Dermis blood vessel endothelial cell (primary cell): ENCODE results near the gene KAT2B. TPM values are rescaled to one million over a fixed set of nuclear protein-coding genes. Genes with fewer than 3 reads are reported as not detected.
"Not testable (repeated sequence)": the region's sequence is repeated elsewhere in the genome, so short reads cannot be mapped to it uniquely, and the experiment has no call there.

Experiments used
- DNase-seq: peaks from one replicate; pipeline ENCODE4 v3.0.0; 2010
- total RNA-seq: library from RNA; depleted of rRNA; stranded (reverse); fragments of >200 nt; gene quantifications from 2 replicates; pipeline ENCODE4 v1.2.3, GENCODE V29; 2014

KAT2B gene
- total RNA-seq, 1 donor from 2014 or later: 18.7 TPM

DNA sequence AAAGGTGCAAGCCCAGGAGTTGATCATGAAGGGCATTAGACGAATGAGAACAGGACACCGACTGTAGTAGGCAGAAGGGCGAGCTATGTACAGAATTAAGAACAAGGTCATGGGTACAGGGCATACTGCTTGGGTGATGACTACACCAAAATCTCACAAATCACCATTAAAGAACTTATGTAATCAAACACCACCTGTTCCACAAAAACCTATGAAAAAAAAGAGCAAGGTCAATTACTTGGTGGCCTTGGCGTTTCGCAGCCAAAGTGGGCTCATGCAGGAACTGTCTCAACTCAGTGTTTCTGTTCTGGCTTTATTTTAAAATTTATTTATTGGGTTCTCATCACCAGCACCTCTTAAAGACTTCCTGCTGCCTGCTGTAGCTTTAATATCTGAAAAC lies 2.1 kb downstream of the KAT2B start:
- no peak for DNase-seq

DNA sequence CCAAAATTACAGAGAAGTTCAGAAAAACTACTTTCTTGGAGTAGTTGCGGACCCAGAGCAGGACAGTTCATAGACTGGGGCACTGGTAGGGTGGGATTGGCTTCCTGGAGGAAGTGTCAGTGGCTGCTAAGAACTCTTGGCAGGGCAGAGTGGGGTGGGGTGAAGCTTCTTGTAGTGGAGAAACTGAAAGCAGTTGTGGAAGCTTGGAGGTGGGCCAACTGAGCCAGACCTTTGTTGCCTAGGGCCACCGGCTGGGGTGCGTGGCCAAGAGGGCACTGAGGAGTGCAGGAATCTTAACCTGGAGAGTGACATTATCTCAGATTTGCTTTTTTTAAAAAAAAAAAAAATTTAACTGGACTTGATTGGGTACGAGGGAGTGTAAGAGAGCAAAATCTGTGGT lies 3.1 kb downstream of the KAT2B start:
- DNase-seq: peak; percentile 72

DNA sequence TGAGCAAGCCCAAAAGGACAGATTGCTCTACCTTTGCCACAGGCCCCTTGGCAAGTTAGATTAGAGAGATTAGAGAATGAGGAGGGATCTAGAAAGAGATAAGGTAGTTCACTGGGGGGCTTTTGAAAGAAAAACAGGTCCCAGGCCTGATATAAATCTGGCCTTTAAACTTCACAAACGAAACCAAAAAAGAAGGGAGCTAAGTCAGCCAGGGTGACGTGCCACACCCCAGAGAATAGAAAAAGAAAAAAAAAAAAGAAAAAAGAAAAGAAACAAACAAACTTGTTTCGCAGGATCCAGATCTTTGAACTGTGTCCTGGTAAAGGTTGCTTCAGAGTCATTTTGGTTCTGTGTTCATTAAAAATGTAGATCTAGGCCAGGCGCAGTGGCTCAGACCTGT lies 3.6 kb downstream of the KAT2B start:
- DNase-seq: no peak

DNA sequence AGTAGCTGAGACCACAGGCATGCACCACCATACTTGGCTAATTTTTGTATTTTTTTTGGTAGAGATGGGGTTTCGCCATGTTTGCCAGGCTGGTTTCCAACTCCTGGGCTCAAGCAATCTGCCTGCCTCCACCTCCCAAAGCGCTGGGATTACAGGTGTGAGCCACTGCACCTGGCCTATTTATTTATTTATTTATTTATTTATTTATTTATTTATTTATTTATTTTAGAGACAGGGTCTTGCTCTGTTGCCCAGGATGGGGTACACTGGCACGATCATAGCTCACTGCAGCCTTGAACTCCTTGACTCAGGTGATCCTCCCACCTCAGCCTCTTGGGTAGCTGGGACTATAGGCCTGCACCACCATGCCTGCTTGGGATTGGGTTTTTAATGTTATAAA lies 4.9 kb downstream of the KAT2B start:
- DNase-seq: not testable (repeated sequence)

DNA sequence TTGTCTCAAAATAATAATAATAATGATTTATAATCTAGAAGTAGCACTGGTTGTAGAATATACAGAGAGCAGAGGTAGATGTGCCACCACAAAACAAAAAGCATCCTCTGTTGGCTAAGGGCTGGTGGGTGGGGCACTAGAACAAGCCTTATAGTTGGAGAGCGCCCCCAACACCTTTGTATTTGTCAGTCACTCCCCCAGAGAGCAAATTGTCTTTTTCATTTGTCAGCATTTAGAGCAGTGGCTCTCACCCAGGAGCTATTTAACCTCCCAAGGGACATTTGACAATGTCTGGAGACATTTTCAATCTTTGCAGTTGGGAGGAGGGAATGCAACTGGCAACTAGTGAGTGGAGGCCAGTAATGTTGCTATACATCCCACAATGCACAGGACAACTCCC lies 6.3 kb downstream of the KAT2B start:
- DNase-seq: no peak

DNA sequence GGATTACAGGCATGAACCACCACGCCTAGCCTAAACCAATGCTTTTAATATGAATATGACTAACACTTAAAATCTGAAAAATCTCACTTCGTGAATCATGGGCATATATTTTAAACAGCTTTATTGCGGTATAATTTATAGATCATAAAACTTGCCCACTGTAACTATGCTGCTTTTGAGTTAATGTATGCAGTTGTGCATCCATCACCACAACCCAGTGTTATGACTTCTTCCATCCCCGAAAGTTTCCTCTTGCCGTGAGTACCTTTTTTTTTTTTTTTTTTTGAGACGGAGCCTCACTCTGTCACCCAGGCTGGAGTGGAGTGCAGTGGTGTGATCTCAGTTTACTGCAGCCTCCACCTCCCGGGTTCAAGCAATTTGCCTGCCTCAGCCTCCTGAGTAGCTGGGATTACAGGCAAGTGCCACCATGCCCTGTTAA lies 7.1 kb downstream of the KAT2B start:
- DNase-seq: no peak

DNA sequence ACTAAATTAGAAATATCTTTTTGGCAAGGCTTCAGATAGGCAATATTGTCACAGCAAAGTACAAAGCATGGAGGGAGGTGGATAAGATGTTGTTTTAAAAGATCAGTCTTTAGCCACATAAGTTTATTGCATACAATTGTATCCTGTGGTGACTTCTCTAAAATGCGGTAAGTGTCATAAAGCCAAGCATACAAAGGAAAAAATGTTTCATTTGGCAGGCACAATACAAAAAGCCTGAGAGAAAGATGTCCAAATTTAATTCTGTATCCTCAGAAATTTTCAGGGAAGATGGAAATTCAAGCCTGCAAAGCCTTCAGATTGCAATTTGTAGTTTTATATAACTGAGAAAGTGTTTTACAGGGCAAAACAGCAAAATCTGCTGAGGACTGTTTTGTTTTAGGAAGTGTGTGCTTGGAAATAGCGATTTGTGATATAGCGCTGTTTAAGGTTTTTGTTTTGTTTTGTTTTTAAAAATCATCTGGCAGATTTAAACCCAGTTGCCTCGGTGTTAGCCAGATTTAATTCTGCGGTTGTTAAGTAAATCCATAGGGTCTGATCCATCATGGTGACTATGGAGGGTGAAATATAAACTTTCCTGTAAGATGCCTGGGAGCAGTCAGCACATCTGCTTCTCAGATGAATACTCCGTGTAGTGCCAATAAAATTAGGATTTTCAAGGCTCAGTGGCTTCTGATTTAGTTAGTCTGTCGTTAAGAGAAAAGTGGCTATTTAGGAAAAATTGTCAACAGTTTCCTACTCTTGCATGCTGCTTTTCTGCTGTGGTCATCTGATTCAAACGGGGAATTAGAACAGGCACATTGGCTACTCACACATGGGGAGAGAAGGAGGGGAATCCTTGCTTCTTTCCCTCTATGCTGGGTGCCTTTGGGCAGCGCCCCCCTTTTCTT lies 8.0 kb downstream of the KAT2B start:
- no peak for DNase-seq

DNA sequence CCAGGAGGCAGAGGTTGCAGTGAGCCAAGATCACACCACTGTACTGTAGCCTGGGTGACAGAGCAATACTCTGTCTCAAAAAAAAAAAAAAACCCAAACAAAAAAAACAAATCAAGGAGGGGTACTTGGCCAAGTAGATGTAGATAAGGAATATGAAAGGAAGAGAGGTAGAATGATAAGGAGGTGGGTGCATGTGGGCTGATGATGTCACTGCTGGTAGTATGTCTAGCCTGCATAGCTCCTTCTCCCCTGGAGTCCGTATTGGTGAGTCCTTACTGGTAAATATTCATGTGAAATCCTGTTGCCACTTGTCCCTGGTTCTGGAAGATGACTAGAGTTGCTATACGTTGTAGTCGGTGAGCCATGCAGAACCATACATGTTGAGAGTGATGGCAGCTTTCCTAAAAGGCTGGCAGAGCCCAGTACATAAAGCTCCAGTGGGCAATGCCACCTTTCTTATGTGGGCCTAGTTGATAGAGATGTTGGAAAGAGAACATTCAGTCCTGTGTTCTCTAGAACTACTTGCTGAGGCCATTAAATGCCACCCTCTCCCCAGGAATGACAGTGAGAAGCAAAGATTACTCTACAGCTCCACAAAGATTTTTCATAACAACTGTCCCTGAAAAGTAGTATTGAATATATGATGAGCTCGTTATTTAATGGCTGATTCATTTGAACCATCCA lies 11.0 kb downstream of the KAT2B start:
- no peak for DNase-seq

DNA sequence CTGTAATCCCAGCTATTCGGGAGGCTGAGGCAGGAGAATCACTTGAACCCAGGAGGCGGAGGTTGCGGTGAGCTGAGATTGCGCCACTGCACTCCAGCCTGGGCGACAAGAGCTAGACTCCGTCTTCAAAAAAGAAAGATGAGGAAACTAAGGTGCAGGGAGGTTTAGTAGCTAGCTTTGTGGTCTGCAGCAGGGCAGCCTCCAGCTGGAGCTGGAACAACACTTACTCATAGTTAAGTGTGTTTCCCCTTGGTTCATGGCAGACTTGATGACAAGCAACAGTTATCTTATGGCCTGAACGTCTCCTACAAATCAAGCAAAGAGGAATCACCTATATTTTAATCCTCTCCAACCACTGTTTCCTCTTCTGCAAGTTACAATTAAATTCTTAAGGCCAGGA lies 12.6 kb downstream of the KAT2B start:
- DNase-seq: no peak

DNA sequence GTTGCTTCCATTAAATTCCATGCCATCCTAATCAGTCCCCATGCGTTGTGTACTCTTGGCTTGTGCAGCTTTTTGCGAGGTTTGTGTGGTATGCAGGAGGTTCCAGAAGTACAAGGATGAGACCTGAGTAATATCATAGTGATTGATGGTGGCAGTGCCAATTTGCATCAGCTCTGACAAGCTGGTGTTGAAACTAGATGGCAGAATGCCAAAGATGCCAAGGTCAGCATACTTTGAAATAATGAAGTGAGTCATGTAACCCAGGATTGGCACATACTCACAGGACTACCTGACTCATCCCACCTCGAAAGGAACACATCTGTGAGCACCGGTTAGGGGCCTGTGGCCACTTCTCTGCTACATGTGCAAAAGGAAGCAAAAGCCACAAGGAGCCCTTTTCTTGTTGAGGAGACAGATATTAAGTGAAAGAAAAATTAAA lies 14.3 kb downstream of the KAT2B start:
- peak; percentile 90 for DNase-seq

DNA sequence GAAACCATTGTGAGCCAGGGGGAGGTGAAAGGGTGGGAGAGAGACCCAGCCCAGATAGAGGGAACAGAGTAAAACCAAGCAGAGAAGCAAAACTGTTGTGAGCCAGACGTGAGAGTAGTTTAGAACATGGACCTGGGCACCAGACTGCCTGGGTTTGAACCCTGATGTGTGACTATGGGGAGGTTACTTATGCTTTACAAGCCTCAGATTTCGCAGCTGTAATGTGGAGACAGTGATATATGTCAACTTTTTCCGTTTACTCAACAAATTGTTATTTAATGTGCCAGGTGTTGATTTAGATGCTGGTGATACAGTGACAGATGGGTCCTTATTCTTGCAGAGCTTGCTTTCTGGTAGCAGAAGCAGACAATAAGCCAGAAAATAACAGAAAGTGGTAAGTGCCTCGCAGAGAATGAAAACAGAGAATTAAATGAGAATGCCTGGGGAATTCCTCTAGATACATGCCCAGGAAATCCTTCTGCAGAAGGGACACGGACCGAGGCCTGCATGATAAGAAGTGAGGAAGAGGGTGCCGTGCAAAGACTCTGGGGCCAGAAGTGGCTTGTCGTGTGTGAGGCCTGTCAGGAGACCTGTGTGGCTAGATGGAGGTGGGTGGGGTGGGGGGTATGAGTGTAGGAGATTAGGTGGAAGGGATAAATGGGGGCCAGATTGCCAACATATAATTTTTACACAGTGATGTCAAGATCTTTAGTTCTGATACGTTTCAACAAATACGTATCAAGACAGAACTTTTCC lies 15.0 kb downstream of the KAT2B start:
- DNase-seq: peak; percentile 20

DNA sequence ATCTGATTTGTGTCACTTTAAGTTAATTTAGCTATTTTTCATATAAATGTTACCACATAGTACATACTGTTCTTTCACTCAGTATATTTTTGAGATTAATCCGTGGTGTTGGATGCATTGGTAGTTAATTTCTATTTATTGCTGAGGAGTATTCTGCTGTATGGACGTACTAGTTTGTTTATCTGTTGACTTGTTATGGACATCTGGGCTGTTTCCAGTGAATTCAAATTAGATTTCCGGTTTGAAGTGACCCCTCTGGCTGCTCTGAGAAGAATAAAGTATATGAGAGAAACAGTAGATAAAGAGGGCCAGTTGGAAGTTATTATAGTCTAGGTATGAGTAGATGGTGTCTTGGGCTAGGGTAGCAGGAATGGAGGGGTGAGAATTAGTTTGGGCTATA lies 15.6 kb downstream of the KAT2B start:
- peak; percentile 11 for DNase-seq

DNA sequence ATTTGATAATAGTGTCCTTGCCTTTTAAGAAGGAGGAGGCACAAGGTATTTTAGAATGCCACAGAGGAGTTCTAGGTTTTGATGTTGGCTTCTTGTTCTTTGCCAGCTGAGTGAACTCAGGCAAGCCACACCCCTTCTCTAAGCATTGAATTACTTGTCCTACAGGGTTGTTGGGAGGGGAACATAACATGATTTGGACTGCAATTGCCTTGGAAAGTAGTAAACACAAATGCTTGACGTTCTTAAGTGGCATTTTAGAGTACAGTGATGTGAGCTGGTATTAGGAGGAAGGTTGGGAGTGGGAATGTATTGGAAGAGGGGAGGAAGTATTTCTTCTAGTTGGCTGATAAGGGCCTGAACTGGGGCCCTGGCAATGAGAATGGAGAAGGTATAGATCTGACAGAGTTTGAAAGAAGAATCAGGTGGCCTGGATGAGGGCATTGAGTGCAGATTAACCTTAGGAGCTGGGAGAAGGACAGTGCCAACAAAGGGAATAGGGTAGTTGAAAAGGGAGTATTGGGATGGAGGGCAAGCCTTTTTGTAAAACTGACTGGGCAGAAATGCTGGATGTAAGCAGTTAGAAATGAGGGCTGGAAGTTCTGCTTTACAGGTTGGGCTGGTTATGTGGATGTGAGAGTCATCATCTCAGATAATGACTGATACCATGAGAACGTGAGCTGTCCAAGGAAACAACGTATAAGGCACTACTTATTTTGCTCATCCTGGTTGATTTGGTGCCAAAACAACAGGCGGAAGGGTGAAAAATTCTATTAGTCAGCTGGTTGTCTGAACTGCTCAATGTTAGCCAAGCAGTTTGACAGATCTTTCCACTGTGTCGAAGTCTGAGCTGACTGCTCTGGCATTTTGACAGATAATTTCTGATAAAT lies 16.7 kb downstream of the KAT2B start:
- peak; percentile 82 for DNase-seq

DNA sequence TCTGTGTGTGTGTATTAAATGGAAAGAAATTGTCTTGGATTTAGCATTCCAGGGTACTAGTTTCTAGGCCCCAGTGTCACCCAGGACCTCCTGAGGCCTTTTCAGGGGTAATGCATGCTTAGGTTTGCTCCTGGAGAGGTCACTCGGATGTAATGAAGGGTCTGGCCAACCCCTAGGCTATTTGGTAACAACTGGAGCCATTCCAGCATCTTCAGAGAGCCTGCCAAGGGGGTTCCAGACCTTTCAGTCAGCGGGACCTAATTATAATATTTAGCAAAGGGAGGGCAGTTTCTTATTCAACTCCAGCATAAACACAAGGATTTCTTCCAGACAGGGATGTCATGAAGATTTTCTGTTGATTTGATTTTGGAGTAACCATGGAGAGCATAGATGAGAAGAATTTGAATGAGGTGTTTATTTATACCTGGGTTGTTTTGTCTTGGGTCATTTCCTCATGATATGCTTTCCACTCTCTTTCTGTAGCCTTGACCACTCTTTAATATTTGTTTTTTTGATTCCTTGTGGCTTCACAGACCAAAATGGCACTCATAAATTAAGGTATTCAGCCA lies 17.4 kb downstream of the KAT2B start:
- DNase-seq: peak; percentile 9

DNA sequence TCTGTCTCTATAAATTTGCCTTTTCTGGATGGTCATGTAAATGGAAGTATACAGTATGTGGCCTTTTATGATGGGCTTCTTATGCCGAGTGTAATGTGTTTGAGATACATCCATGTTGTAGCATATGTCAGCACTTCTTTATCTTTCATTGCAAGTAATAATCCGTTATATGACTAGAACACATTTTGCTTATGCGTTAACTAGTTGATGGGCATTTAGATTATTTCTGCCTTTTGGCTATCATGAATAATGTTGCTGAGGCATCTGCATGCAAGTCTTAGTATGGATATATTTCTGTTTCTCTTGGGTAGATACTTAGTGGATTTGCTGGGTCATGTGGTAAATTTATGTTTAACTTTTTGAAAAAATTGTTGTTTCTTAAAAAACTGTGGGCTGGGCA lies 19.7 kb downstream of the KAT2B start:
- no peak for DNase-seq

DNA sequence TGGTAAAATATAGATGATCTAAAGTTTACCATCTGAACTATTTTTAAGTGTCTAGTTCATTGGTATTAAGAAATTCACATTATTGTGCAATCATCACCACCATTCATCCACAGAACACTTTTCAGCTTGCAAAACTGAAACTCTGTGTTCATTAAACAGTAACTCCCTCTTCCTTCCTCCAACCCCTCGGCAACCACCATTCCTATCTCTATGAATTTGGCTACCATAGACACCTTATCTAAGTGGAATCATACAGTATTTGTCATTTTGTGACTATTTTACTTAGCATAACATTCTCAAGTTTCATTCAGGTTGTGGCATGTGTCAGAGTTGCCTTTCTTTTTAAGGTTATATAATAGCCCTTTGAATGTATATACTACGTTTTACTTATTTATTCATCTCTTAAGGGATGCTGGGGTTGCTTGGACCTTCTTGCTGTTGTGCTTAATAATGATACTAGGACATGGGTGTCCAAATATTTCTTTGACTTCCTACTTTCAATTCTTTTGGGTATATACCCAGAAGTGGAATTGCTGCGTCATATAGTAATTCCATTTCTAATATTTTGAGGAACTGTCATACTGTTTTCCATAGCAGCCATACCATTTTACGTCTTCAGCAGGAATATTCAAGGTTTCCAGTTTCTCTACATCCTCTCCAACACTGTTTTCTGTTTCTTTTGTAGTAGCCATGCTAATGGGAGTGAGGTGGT lies 20.9 kb downstream of the KAT2B start:
- DNase-seq: no peak

DNA sequence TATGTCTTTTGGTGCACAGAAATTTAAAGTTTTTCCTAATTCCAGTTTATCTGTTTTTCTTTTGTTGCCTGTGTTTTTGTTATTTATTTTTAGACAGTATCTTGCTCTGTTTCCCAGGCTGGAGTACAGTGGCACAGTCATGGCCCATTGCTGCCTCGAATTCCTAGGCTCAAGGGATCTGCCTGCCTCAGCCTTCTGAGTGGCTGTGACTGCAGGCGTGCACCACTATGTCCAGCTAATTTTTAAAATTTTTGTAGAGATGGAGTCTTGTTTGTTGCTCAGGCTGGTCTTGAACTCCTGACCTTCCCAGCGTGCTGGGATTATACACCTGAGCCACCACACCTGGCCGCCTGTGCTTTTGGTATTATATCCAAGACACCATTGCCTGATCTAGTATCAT lies 22.8 kb downstream of the KAT2B start:
- no peak for DNase-seq

DNA sequence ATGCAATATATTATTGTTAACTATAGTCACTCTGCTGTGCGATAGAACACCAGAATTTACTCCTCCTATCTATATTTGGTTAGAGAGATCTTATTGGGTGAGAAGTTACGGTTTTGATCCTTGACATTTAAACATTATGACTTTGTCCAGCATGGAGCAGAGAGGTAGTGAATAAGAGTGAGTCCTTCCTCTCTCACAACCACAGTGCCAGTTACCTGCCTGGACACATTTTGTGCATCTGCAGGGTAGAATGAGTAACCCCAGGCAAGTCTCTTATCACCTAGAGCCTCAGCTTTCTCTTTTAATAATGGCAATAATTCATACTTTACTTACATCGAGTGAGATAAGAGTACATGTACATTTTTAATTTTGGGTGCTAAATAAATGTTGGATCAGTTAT lies 24.1 kb downstream of the KAT2B start:
- no peak for DNase-seq

DNA sequence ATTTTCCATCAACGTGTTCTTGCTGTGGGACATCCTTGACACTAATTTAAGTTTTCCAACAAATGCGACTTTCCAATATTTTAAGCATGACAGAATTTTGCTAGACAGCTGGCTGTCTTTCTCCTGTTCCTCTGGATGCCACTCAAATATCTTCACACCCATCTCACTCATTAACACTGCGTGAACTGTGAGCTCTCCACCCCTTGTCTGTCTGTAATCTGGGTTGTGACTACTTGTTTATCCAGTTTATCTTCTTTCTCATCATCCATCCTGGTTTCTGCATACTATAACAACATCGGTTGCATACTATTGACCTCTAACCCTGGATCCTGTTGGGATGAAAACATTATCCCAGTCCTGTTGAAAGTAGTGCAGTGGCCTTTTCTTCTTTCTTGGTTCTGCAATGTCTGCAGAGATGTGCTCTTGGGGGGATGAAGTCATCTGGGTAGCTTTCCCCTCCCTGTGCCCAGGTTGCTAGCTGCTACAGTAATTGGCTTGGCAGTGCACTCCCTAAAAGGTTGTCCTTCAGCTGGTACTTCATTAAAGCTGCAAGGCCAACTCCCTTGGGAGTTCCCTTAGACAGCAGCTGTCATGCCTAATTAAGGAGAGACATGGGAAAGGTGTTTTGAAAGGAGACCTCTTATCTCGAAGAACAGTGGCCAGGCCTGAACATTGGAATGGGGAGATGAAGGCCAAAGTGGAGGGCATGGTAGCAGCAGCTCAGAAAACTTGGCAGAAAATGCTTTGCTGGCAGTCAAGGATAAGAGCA lies 24.7 kb downstream of the KAT2B start:
- no peak for DNase-seq

DNA sequence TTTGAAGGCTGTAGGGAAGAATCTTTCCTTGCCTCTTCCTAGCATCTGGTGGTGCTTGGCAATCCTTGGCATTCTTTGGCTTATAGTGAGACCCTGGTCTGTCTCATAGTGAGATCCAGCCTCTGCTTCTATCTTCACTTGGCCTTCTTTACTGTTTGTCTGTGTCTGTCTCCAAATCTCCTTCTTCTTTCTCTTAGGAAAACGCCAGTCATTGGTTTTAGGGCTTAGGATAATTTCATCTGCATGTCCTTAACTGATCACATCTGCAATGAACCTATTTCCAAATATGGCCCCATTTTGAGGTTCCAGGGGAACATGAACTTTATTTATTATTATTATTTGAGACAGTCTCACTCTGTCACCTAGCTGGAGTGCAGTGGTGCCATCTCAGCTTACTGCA lies 25.8 kb downstream of the KAT2B start:
- DNase-seq: no peak
